SK-N-SH treated with all-trans-retinoic acid at 6 μM for 48 hours (cell line): ENCODE results near the gene SHE.
A peak's percentile ranks its signal among the peaks of the same experiment; 100 is the strongest.

Experiments used
- ATAC-seq: fragments of 200-7000 bp; cut with Tn5 transposase; 3 replicates; pipeline ENCODE4 v1.9.1; 2020; ENCODE audit warnings: mild to moderate bottlenecking, moderate library complexity
- ARNTL ChIP-seq: fragments of 450-650 bp; formaldehyde crosslinking; IDR thresholded peaks from 2 replicates; pipeline ENCODE4 v1.5.0; 2020; ENCODE audit warnings: low read depth, mild to moderate bottlenecking, moderate library complexity, borderline replicate concordance
- BACH2 ChIP-seq: fragments of 250-450 bp; sonication (Bioruptor Pico); IDR thresholded peaks from 2 replicates; pipeline ENCODE4 v1.9.0; 2021; ENCODE audit warnings: mild to moderate bottlenecking, borderline replicate concordance
- CREB5 ChIP-seq: fragments of 250-450 bp; sonication (Bioruptor Pico); IDR thresholded peaks from 2 replicates; pipeline ENCODE4 v1.5.1; 2020; ENCODE audit warnings: low read depth, mild to moderate bottlenecking, moderate library complexity
- CSDC2 ChIP-seq: fragments of 250-450 bp; sonication (Bioruptor Pico); IDR thresholded peaks from 2 replicates; pipeline ENCODE4 v1.5.0; 2020; ENCODE audit warnings: mild to moderate bottlenecking, moderate library complexity
- CSRNP3 ChIP-seq: fragments of 250-450 bp; sonication (Bioruptor Pico); IDR thresholded peaks from 2 replicates; pipeline ENCODE4 v1.5.1; 2021; ENCODE audit warnings: mild to moderate bottlenecking, moderate library complexity
- ESRRG ChIP-seq: fragments of 250-450 bp; sonication (Bioruptor Pico); IDR thresholded peaks from 2 replicates; pipeline ENCODE4 v1.6.1; 2021; ENCODE audit warnings: mild to moderate bottlenecking
- GLIS3 ChIP-seq: fragments of 250-450 bp; sonication (Bioruptor Pico); IDR thresholded peaks from 2 replicates; pipeline ENCODE4 v1.5.0; 2020; ENCODE audit warnings: mild to moderate bottlenecking, moderate library complexity
- ISL1 ChIP-seq: fragments of 250-450 bp; sonication (Bioruptor Pico); IDR thresholded peaks from 2 replicates; pipeline ENCODE4 v2.1.2; 2022; ENCODE audit warnings: mild to moderate bottlenecking, moderate library complexity
- OSR1 ChIP-seq: fragments of 250-450 bp; sonication (Bioruptor Pico); IDR thresholded peaks from 2 replicates; pipeline ENCODE4 v1.8.0; 2022; ENCODE audit warnings: moderate library complexity, mild to moderate bottlenecking, inconsistent platforms
- PATZ1 ChIP-seq: fragments of 250-450 bp; sonication (Bioruptor Pico); IDR thresholded peaks from 2 replicates; pipeline ENCODE4 v1.8.0; 2020; ENCODE audit warnings: mild to moderate bottlenecking, moderate library complexity, borderline replicate concordance
- PPARA ChIP-seq: fragments of 250-450 bp; sonication (Bioruptor Pico); IDR thresholded peaks from 2 replicates; pipeline ENCODE4 v1.5.0; 2020; ENCODE audit warnings: mild to moderate bottlenecking, borderline replicate concordance
- RARB ChIP-seq: fragments of 250-450 bp; sonication (Bioruptor Pico); IDR thresholded peaks from 2 replicates; pipeline ENCODE4 v1.8.0; 2021; ENCODE audit warnings: mild to moderate bottlenecking, moderate library complexity
- SNAI2 ChIP-seq: fragments of 250-450 bp; sonication (Bioruptor Pico); IDR thresholded peaks from 2 replicates; pipeline ENCODE4 v1.5.0; 2020; ENCODE audit warnings: mild to moderate bottlenecking, moderate library complexity
- TCF4 ChIP-seq: fragments of 250-450 bp; sonication (Bioruptor Pico); IDR thresholded peaks from 2 replicates; pipeline ENCODE4 v1.8.0; 2021; ENCODE audit warnings: mild to moderate bottlenecking, moderate library complexity, borderline replicate concordance
- TOX ChIP-seq: fragments of 250-450 bp; sonication (Bioruptor Pico); IDR thresholded peaks from 2 replicates; pipeline ENCODE4 v1.8.0; 2021; ENCODE audit warnings: mild to moderate bottlenecking, moderate library complexity, borderline replicate concordance
- TSHZ2 ChIP-seq: fragments of 250-450 bp; sonication (Bioruptor Pico); IDR thresholded peaks from 2 replicates; pipeline ENCODE4 v1.5.0; 2020; ENCODE audit warnings: mild to moderate bottlenecking, moderate library complexity
- ZC3H10 ChIP-seq: fragments of 250-450 bp; sonication (Bioruptor Pico); IDR thresholded peaks from 2 replicates; pipeline ENCODE4 v1.5.1; 2021; ENCODE audit warnings: mild to moderate bottlenecking, moderate library complexity
- ZFP3 ChIP-seq: fragments of 250-450 bp; sonication (Bioruptor Pico); IDR thresholded peaks from 2 replicates; pipeline ENCODE4 v1.5.0; 2020; ENCODE audit warnings: mild to moderate bottlenecking, moderate library complexity
- ZFP30 ChIP-seq: fragments of 450-650 bp; formaldehyde crosslinking; IDR thresholded peaks from 2 replicates; pipeline ENCODE4 v1.5.0; 2022; ENCODE audit warnings: mild to moderate bottlenecking, moderate library complexity
- ZNF565 ChIP-seq: fragments of 450-650 bp; formaldehyde crosslinking; conservative IDR thresholded peaks from 2 replicates; pipeline ENCODE4 v1.5.0; 2020; ENCODE audit warnings: low read depth, mild to moderate bottlenecking, moderate library complexity
- ZNF70 ChIP-seq: fragments of 450-650 bp; formaldehyde crosslinking; IDR thresholded peaks from 2 replicates; pipeline ENCODE4 v1.5.0; 2020; ENCODE audit warnings: mild to moderate bottlenecking, moderate library complexity
- ZNF8 ChIP-seq: fragments of 450-650 bp; formaldehyde crosslinking; IDR thresholded peaks from 2 replicates; pipeline ENCODE4 v1.5.0; 2020; ENCODE audit warnings: mild to moderate bottlenecking, moderate library complexity

The SHE gene

GRCh38 chr1:154465621-154466195 is 36.5 kb downstream of the SHE start:
- no peak for TF ChIP-seq ARNTL (CRISPR knock-in tag)
- no peak for TF ChIP-seq ZNF70 (CRISPR knock-in tag)
- no peak for TF ChIP-seq ZFP30 (CRISPR knock-in tag)
- TF ChIP-seq TOX, result no peak
- TF ChIP-seq CSDC2, result no peak
- TF ChIP-seq ZC3H10 (CRISPR knock-in tag), result no peak
- no peak for TF ChIP-seq OSR1 (CRISPR knock-in tag)
- no peak for TF ChIP-seq CREB5 (CRISPR knock-in tag)
- TF ChIP-seq ZFP3 (CRISPR knock-in tag), result no peak
- TF ChIP-seq ZNF8, result no peak
- no peak for TF ChIP-seq GLIS3 (CRISPR knock-in tag)
- no peak for TF ChIP-seq ISL1 (CRISPR knock-in tag)
- TF ChIP-seq, all 23 proteins: peak for 0
- no peak for ATAC-seq

- no peak for TF ChIP-seq ZC3H10 (CRISPR knock-in tag)
- no peak for TF ChIP-seq SNAI2 (CRISPR knock-in tag)
- TF ChIP-seq BACH2 (CRISPR knock-in tag), result no peak
- no peak for TF ChIP-seq ESRRG (CRISPR knock-in tag)
- TF ChIP-seq CSRNP3 (CRISPR knock-in tag), result no peak
- TF ChIP-seq PPARA, result no peak
- TF ChIP-seq ZNF70 (CRISPR knock-in tag), result no peak
- no peak for TF ChIP-seq ISL1 (CRISPR knock-in tag)
- TF ChIP-seq ZFP30 (CRISPR knock-in tag), result no peak
- no peak for TF ChIP-seq OSR1 (CRISPR knock-in tag)
- no peak for TF ChIP-seq ZNF565 (CRISPR knock-in tag)
- TF ChIP-seq CSDC2, result no peak
- no peak for TF ChIP-seq TCF4
- peak; percentile 19; the same call in 2 of the 3 replicates for ATAC-seq
Observed at GRCh38 chr1:154463512-154463990, 38.7 kb downstream of the SHE start.

- ATAC-seq, result no peak
- TF ChIP-seq ZFP30 (CRISPR knock-in tag) (no peak), ZNF565 (CRISPR knock-in tag) (no peak), CSDC2 (no peak), ESRRG (CRISPR knock-in tag) (no peak), ZFP3 (CRISPR knock-in tag) (no peak), ZNF70 (CRISPR knock-in tag) (no peak), GLIS3 (CRISPR knock-in tag) (no peak), TCF4 (no peak), CREB5 (CRISPR knock-in tag) (no peak), BACH2 (CRISPR knock-in tag) (no peak), ZC3H10 (CRISPR knock-in tag) (no peak), PATZ1 (CRISPR knock-in tag) (no peak)
Observed at GRCh38 chr1:154460695-154461260, 41.4 kb downstream of the SHE start.

GRCh38 chr1:154459080-154459479 is 43.1 kb downstream of the SHE start:
- ATAC-seq, result no peak; the same call in 2 of the 3 replicates
- TF ChIP-seq CSDC2 (no peak), ZNF70 (CRISPR knock-in tag) (no peak), ZNF565 (CRISPR knock-in tag) (no peak), ISL1 (CRISPR knock-in tag) (no peak), RARB (CRISPR knock-in tag) (no peak), PATZ1 (CRISPR knock-in tag) (no peak), SNAI2 (CRISPR knock-in tag) (no peak), TOX (no peak), ZNF8 (no peak), ZC3H10 (CRISPR knock-in tag) (no peak), CREB5 (CRISPR knock-in tag) (no peak), TSHZ2 (CRISPR knock-in tag) (no peak)
